ENCODE data around the gene DNASE1L1. TPM values are rescaled to one million over a fixed set of nuclear protein-coding genes. Genes with fewer than 3 reads are reported as not detected.
A peak's percentile ranks its signal among the peaks of the same experiment; 100 is the strongest.

The DNASE1L1 gene
- total RNA-seq, 1 donor from 2014 or later = 20.7 TPM

- H3K4me3 ChIP-seq (ENCODE audit: low read depth, low read length) = no peak overlapping the region
- no peak for TF ChIP-seq CTCF (conservative IDR thresholded peaks at IDR 0.05; ENCODE audit: low read depth, low read length)
- DNase-seq (ENCODE audit: low read depth) = no peak
Measured at GRCh38 chrX:154448484-154448883, 39.4 kb upstream of the DNASE1L1 start.

- TF ChIP-seq CTCF (conservative IDR thresholded peaks at IDR 0.05; ENCODE audit: low read depth, low read length) = no peak
- H3K4me3 ChIP-seq (ENCODE audit: low read depth, low read length) = no peak overlapping the region
- no peak for DNase-seq (ENCODE audit: low read depth)
Measured at GRCh38 chrX:154446430-154446829, 37.4 kb upstream of the DNASE1L1 start.

- no peak for DNase-seq (ENCODE audit: low read depth)
- TF ChIP-seq CTCF (conservative IDR thresholded peaks at IDR 0.05; ENCODE audit: low read depth, low read length) = no peak
- no peak overlapping the region for H3K4me3 ChIP-seq (ENCODE audit: low read depth, low read length)
Measured at GRCh38 chrX:154445776-154446175, 36.7 kb upstream of the DNASE1L1 start.

GRCh38 chrX:154444755-154445246, 35.7 kb upstream of the DNASE1L1 start:
- no peak for DNase-seq (ENCODE audit: low read depth)
- peak overlapping the region; percentile 68 for H3K4me3 ChIP-seq (ENCODE audit: low read depth, low read length)
- no peak for TF ChIP-seq CTCF (conservative IDR thresholded peaks at IDR 0.05; ENCODE audit: low read depth, low read length)

GRCh38 chrX:154443992-154444754, 35.1 kb upstream of the DNASE1L1 start, which contains the start of gene FAM50A:
Gene FAM50A (plus strand): TSS chrX:154444141. CDS start chrX:154444236, 95 bp downstream.
- H3K4me3 ChIP-seq (ENCODE audit: low read depth, low read length) = peak within 1 kb of the TSS; percentile 68
- no peak for DNase-seq (ENCODE audit: low read depth)
- TF ChIP-seq CTCF (conservative IDR thresholded peaks at IDR 0.05; ENCODE audit: low read depth, low read length) = no peak

- no peak for DNase-seq (ENCODE audit: low read depth)
- H3K4me3 ChIP-seq (ENCODE audit: low read depth, low read length) = peak overlapping the region; percentile 31
- TF ChIP-seq CTCF (conservative IDR thresholded peaks at IDR 0.05; ENCODE audit: low read depth, low read length) = no peak
Measured at GRCh38 chrX:154443479-154443910, 34.4 kb upstream of the DNASE1L1 start.

Measured in epithelial cell of proximal tubule (primary cell).